CD4-positive, CD25-positive, alpha-beta regulatory T cell (primary cell): ENCODE results near the gene TMEM40. TPM values are rescaled to one million over a fixed set of nuclear protein-coding genes. Genes with fewer than 3 reads are reported as not detected.

Experiments
- ATAC-seq, 2 donors: fragments of 150-1000 bp; cut with Tn5 transposase; one replicate each; pipeline ENCODE4 v1.10.0; 2021; ENCODE audit warnings: low read depth in 2 of 2, moderate number of reproducible peaks in 2 of 2, moderate library complexity in 1 of 2
- DNase-seq, 3 donors: peaks; one replicate each; pipeline versions ENCODE4 v3.0.0 to v3.0.0-alpha.2; 2012 to 2022; ENCODE audit warnings: mixed read lengths in 1 of 3
- H3K27ac ChIP-seq: one replicate; pipeline ENCODE4 v1.7.0; 2013; ENCODE audit warnings: mild to moderate bottlenecking, low read length; ENCODE audit not compliant: insufficient read depth, poor library complexity, severe bottlenecking
- H3K27me3 ChIP-seq: one replicate; pipeline ENCODE4 v1.7.0; 2013; ENCODE audit warnings: low read length; ENCODE audit not compliant: control insufficient read depth, insufficient read depth
- H3K36me3 ChIP-seq: one replicate; pipeline ENCODE4 v1.7.0; 2013; ENCODE audit warnings: mild to moderate bottlenecking, low read length, moderate library complexity; ENCODE audit not compliant: control insufficient read depth, insufficient read depth
- H3K4me1 ChIP-seq: 2 replicates; pipeline ENCODE4 v1.7.0; 2013; ENCODE audit warnings: mild to moderate bottlenecking, low read length; ENCODE audit not compliant: insufficient read depth, control insufficient read depth, poor library complexity, severe bottlenecking
- H3K4me3 ChIP-seq: one replicate; pipeline ENCODE4 v1.7.0; 2013; ENCODE audit warnings: low read depth, mild to moderate bottlenecking, low read length, moderate library complexity
- H3K9me3 ChIP-seq, 2 experiments: 1 replicate in 1 of 2; 2 replicates in 1 of 2; pipeline ENCODE4 v1.7.0; 2013; ENCODE audit warnings: low read length in 2 of 2, mild to moderate bottlenecking in 1 of 2, moderate library complexity in 1 of 2; ENCODE audit not compliant: control insufficient read depth in 2 of 2
- H3K27ac Mint-ChIP-seq, 3 donors: one replicate each; pipeline ENCODE4 v1.8.0; 2020 to 2022; ENCODE audit warnings: mild to moderate bottlenecking in 3 of 3, mixed read lengths in 3 of 3, moderate library complexity in 2 of 3
- H3K27me3 Mint-ChIP-seq: one replicate; pipeline ENCODE4 v1.8.0; 2022; ENCODE audit warnings: mild to moderate bottlenecking, mixed read lengths
- H3K36me3 Mint-ChIP-seq: one replicate; pipeline ENCODE4 v1.8.0; 2020; ENCODE audit warnings: mixed read lengths
- H3K4me1 Mint-ChIP-seq, 4 donors: one replicate each; pipeline ENCODE4 v1.8.0; 2020 to 2022; ENCODE audit warnings: mixed read lengths in 4 of 4, mild to moderate bottlenecking in 1 of 4
- H3K4me3 Mint-ChIP-seq, 4 donors: one replicate each; pipeline ENCODE4 v1.8.0; 2020 to 2022; ENCODE audit warnings: mild to moderate bottlenecking in 4 of 4, mixed read lengths in 4 of 4, moderate library complexity in 3 of 4
- H3K9me3 Mint-ChIP-seq, 7 donors: one replicate each; pipeline ENCODE4 v1.8.0; 2020 to 2022; ENCODE audit warnings: mixed read lengths in 7 of 7, mild to moderate bottlenecking in 3 of 7, moderate library complexity in 2 of 7
- polyA plus RNA-seq, 4 donors: library from polyadenylated mRNA; unstranded; fragments of 300-500 nt; fragmentation: Illumina TruSeq; gene quantifications; one replicate each; pipeline ENCODE4 v1.2.3, GENCODE V29; 2021
- total RNA-seq: library from RNA; stranded (reverse); gene quantifications from one replicate; pipeline ENCODE4 v1.2.3, GENCODE V29; 2022

The TMEM40 gene
- total and polyA plus RNA-seq, 5 donors from 2014 or later = 4.4 TPM; not detected in 4

- H3K27ac Mint-ChIP-seq = peak overlapping the region; percentile 28 to 93 (median 83)
- peak overlapping the region; percentile 55 for H3K4me3 ChIP-seq
Observed at GRCh38 chr3:12719984-12720898, 38.8 kb downstream of the TMEM40 start.

GRCh38 chr3:12719541-12719940 lies 39.5 kb downstream of the TMEM40 start:
- Mint-ChIP-seq H3K27ac (peak overlapping the region; percentile 26 to 93 (median 83)), H3K36me3 (no peaks in the 10 kb centered on the region)
- ATAC-seq = no peak

More at GRCh38 chr3:12719984-12720898, 38.8 kb downstream of the TMEM40 start:
- DNase-seq = peak; percentile 57 to 83 (median 81)
- Histone ChIP-seq H3K4me1 (peaks cover 4% of the 10 kb centered on the region), H3K27ac (no peak overlapping the region), H3K9me3 (no peaks in the 10 kb centered on the region), H3K27me3 (no peaks in the 10 kb centered on the region), H3K36me3 (no peaks in the 10 kb centered on the region)
- ATAC-seq = peak; percentile 91 to 92
- Mint-ChIP-seq H3K9me3 (peaks cover 0 to 1% (median 0%) of the 10 kb centered on the region in 7 donors), H3K36me3 (no peaks in the 10 kb centered on the region), H3K4me1 (peaks cover 3 to 10% (median 7%) of the 10 kb centered on the region in 4 donors), H3K27me3 (peaks cover 8% of the 10 kb centered on the region), H3K4me3 (peak overlapping the region; percentile 35 to 83 (median 74))

DNA sequence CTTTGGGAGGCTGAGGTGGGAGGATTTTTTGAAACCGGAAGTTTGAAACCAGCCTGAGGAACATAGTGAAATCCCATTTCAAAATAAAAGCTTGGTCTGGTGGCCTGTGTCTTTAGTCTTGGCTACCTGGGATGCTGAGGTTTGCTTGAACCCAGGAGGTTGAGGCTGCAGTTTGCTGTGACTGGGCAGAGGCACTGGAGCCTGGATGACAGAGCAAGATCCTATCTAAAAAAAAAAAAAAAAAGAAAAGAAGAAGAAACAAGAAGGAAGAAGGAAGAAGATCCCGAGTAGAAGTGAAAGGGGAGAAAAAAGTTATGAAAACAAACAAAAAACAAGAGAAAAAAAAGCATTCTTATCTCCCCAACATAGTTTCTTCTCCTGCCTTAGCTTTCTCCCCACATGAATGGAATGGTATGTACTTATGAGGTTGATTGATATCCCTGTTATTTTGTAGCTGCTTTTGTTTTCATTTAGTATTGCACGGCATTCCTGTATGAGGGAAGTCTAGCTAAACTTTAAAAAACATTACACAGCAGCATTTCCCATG lies 42.4 kb downstream of the TMEM40 start:
- H3K27ac ChIP-seq = no peak overlapping the region
- DNase-seq (no peak), ATAC-seq (no peak)
- H3K4me3 ChIP-seq = no peak overlapping the region
- Mint-ChIP-seq H3K4me3 (no peak overlapping the region), H3K4me1 (peaks cover 2 to 10% (median 7%) of the 10 kb centered on the region in 4 donors), H3K27ac (peak overlapping the region in 1 of 3 donors; percentile 40), H3K27me3 (peaks cover 4% of the 10 kb centered on the region), H3K36me3 (no peaks in the 10 kb centered on the region), H3K9me3 (peaks cover 0 to 1% (median 0%) of the 10 kb centered on the region in 7 donors)
- H3K27me3 ChIP-seq = peaks cover 3% of the 10 kb centered on the region
- peaks cover 4% of the 10 kb centered on the region for H3K4me1 ChIP-seq
- H3K9me3 ChIP-seq = no peaks in the 10 kb centered on the region
- no peaks in the 10 kb centered on the region for H3K36me3 ChIP-seq

More at GRCh38 chr3:12719541-12719940, 39.5 kb downstream of the TMEM40 start:
- peaks cover 0 to 1% (median 0%) of the 10 kb centered on the region in 7 donors for H3K9me3 Mint-ChIP-seq
- H3K9me3 ChIP-seq = no peaks in the 10 kb centered on the region
- no peaks in the 10 kb centered on the region for H3K27me3 ChIP-seq
- peaks cover 8% of the 10 kb centered on the region for H3K27me3 Mint-ChIP-seq
- no peak for DNase-seq
- H3K4me1 Mint-ChIP-seq = peaks cover 3 to 10% (median 7%) of the 10 kb centered on the region in 4 donors
- peak overlapping the region; percentile 55 for H3K4me3 ChIP-seq
- H3K27ac ChIP-seq = no peak overlapping the region
- peaks cover 4% of the 10 kb centered on the region for H3K4me1 ChIP-seq
- no peaks in the 10 kb centered on the region for H3K36me3 ChIP-seq
- H3K4me3 Mint-ChIP-seq = peak overlapping the region in 3 of 4 donors; percentile 69 to 83 (median 79)

DNA sequence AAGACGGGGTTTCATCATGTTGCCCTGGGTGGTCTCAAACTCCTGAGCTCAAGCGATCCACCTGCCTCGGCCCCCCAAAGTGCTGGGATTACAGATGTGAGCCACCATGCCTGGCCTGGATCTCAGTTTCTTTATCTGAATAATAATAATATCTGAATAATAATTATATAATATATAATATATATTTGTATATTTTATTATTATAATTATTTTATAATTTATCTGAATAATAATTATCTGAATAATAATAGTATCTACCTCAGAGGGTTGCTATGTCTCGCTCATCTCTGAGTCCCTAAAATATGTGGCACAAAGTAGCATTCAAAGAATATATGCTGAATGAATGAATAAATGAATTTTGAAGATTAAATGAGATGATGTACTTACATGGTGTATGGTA lies 44.8 kb downstream of the TMEM40 start:
- Mint-ChIP-seq H3K27ac (no peak overlapping the region), H3K36me3 (no peaks in the 10 kb centered on the region)
- no peak overlapping the region for H3K4me3 ChIP-seq

DNA sequence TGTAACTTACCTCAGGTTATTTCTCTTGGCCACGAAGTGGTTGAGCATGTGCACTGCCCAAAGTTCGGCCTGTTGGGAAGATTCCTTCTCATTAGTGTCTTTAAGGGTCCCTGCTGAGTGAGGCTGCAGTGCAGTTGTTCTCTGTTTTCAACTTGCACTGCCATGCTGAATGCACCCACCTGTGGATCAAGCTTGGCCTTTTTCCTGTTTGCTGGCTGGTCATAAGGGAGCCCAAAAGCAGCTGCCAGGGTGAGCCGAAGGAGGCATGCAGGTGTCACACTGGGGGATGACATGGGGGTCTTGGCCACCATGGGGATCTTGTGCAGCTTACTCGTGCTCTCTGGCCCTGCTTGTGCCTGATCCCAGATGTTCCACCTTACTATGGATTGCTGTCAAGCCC lies 49.0 kb downstream of the TMEM40 start:
- ATAC-seq (no peak), DNase-seq (no peak)
- H3K27ac Mint-ChIP-seq = no peak overlapping the region
- H3K27ac ChIP-seq = no peak overlapping the region
- no peaks in the 10 kb centered on the region for H3K36me3 Mint-ChIP-seq
- H3K36me3 ChIP-seq = no peaks in the 10 kb centered on the region
- peaks cover 0 to 3% (median 0%) of the 10 kb centered on the region in 7 donors for H3K9me3 Mint-ChIP-seq
- H3K27me3 Mint-ChIP-seq = peaks cover 12% of the 10 kb centered on the region
- no peak overlapping the region for H3K4me3 Mint-ChIP-seq
- no peaks in the 10 kb centered on the region for H3K9me3 ChIP-seq
- no peaks in the 10 kb centered on the region for H3K4me1 Mint-ChIP-seq
- peaks cover 5% of the 10 kb centered on the region for H3K27me3 ChIP-seq
- H3K4me1 ChIP-seq = no peaks in the 10 kb centered on the region
- no peak overlapping the region for H3K4me3 ChIP-seq

More for the DNA sequence above, 44.8 kb downstream of the TMEM40 start:
- H3K9me3 Mint-ChIP-seq = no peaks in the 10 kb centered on the region
- DNase-seq (no peak), ATAC-seq (no peak)
- no peak overlapping the region for H3K4me3 Mint-ChIP-seq
- Histone ChIP-seq H3K27ac (no peak overlapping the region), H3K9me3 (no peaks in the 10 kb centered on the region), H3K27me3 (peaks cover 3% of the 10 kb centered on the region), H3K36me3 (no peaks in the 10 kb centered on the region), H3K4me1 (no peaks in the 10 kb centered on the region)
- peaks cover 0 to under 1% (median 0%) of the 10 kb centered on the region in 4 donors for H3K4me1 Mint-ChIP-seq
- peaks cover 5% of the 10 kb centered on the region for H3K27me3 Mint-ChIP-seq

- Histone ChIP-seq H3K27me3 (peaks cover 5% of the 10 kb centered on the region), H3K4me3 (no peak overlapping the region), H3K4me1 (no peaks in the 10 kb centered on the region), H3K9me3 (no peaks in the 10 kb centered on the region), H3K27ac (no peak overlapping the region), H3K36me3 (no peaks in the 10 kb centered on the region)
- H3K36me3 Mint-ChIP-seq = no peaks in the 10 kb centered on the region
- ATAC-seq (no peak), DNase-seq (no peak)
- no peak overlapping the region for H3K4me3 Mint-ChIP-seq
- H3K27ac Mint-ChIP-seq = no peak overlapping the region
- peaks cover 12% of the 10 kb centered on the region for H3K27me3 Mint-ChIP-seq
- no peaks in the 10 kb centered on the region for H3K4me1 Mint-ChIP-seq
- peaks cover 0 to 3% (median 0%) of the 10 kb centered on the region in 7 donors for H3K9me3 Mint-ChIP-seq
Observed at GRCh38 chr3:12709334-12709733, 49.7 kb downstream of the TMEM40 start.

GRCh38 chr3:12708584-12709192 lies 50.4 kb downstream of the TMEM40 start:
- no peaks in the 10 kb centered on the region for H3K36me3 Mint-ChIP-seq
- peaks cover 12% of the 10 kb centered on the region for H3K27me3 Mint-ChIP-seq
- Histone ChIP-seq H3K27ac (no peak overlapping the region), H3K4me1 (no peaks in the 10 kb centered on the region), H3K36me3 (no peaks in the 10 kb centered on the region), H3K4me3 (no peak overlapping the region), H3K9me3 (no peaks in the 10 kb centered on the region), H3K27me3 (peaks cover 5% of the 10 kb centered on the region)
- no peak overlapping the region for H3K27ac Mint-ChIP-seq
- no peak for ATAC-seq
- no peak for DNase-seq
- peaks cover 0 to 3% (median 0%) of the 10 kb centered on the region in 7 donors for H3K9me3 Mint-ChIP-seq
- no peak overlapping the region for H3K4me3 Mint-ChIP-seq
- peaks cover 0 to 4% (median 2%) of the 10 kb centered on the region in 4 donors for H3K4me1 Mint-ChIP-seq
